Right ventricle myocardium superior (tissue), 1 donor: Measurements from ENCODE around the gene CDH6. TPM values are rescaled to one million over a fixed set of nuclear protein-coding genes. Genes with fewer than 3 reads are reported as not detected.
A peak's percentile ranks its signal among the peaks of the same experiment; 100 is the strongest.

Experiments used
- ATAC-seq: fragments of 200-7000 bp; cut with Tn5 transposase; one replicate; pipeline ENCODE4 v1.9.1; 2020; ENCODE audit warnings: mild to moderate bottlenecking; ENCODE audit not compliant: poor library complexity
- DNase-seq: peaks from one replicate; pipeline ENCODE4 v3.0.0-alpha.2; 2020
- intact Hi-C: fragments of 100-400 bp; cut with DNase I; formaldehyde crosslinking; loops from one replicate; pipeline ENCODE4 v1.11.2; 2022
- total RNA-seq: library from RNA; stranded (reverse); fragmentation: NEBNext Ultra II Directional; extraction: Animal tissue kit (Norgen Biotek cat#: 25700); gene quantifications from one replicate; pipeline ENCODE4 v1.2.1, GENCODE V29; 2021
- donor health status: DM: no; HTN: yes; CAD: no; lungs with severe emphysema.

CDH6 gene
- total RNA-seq, 1 donor from 2014 or later: 3.1 TPM

GRCh38 chr5:31194468-31194813, 955 bp downstream of the CDH6 start:
- ATAC-seq (peak; percentile 32), DNase-seq (no peak)
- intact Hi-C loops: no loop called here

GRCh38 chr5:31194892-31195555, 1.5 kb downstream of the CDH6 start:
- ATAC-seq (no peak), DNase-seq (no peak)
- intact Hi-C loops: no loop called here

- DNase-seq (no peak), ATAC-seq (no peak)
- intact Hi-C loops: no loop called here
These were observed 2.8 kb downstream of the CDH6 start for GRCh38 chr5:31196309-31196708.

- no peak for ATAC-seq
- intact Hi-C loops: no loop called here
- no peak for DNase-seq
These were observed 3.7 kb downstream of the CDH6 start for GRCh38 chr5:31197183-31197582.

GRCh38 chr5:31204958-31205357, 11.5 kb downstream of the CDH6 start:
- no peak for DNase-seq
- ATAC-seq: no peak
- intact Hi-C loops: no loop called here

- intact Hi-C loops: no loop called here
These were observed 14.6 kb downstream of the CDH6 start for GRCh38 chr5:31208043-31208442.

GRCh38 chr5:31209334-31209733, 15.8 kb downstream of the CDH6 start:
- intact Hi-C loops: no loop called here
- ATAC-seq: no peak

More at GRCh38 chr5:31208043-31208442, 14.6 kb downstream of the CDH6 start:
- DNase-seq (no peak), ATAC-seq (no peak)

GRCh38 chr5:31211098-31211497, 17.6 kb downstream of the CDH6 start:
- DNase-seq (no peak), ATAC-seq (no peak)
- intact Hi-C loops: no loop called here

More at GRCh38 chr5:31209334-31209733, 15.8 kb downstream of the CDH6 start:
- no peak for DNase-seq

GRCh38 chr5:31213257-31213656, 19.8 kb downstream of the CDH6 start:
- ATAC-seq: no peak
- intact Hi-C loops: no loop called here
- no peak for DNase-seq

- ATAC-seq (peak; percentile 22), DNase-seq (no peak)
- intact Hi-C loops: no loop called here
These were observed 20.2 kb downstream of the CDH6 start for GRCh38 chr5:31213705-31214121.

GRCh38 chr5:31214229-31214628, 20.7 kb downstream of the CDH6 start:
- ATAC-seq: no peak
- no peak for DNase-seq
- intact Hi-C loops: no loop called here

GRCh38 chr5:31215236-31215635, 21.8 kb downstream of the CDH6 start:
- intact Hi-C loops: no loop called here
- no peak for DNase-seq
- ATAC-seq: no peak

- DNase-seq: no peak
- no peak for ATAC-seq
- intact Hi-C loops: no loop called here
These were observed 24.0 kb downstream of the CDH6 start for GRCh38 chr5:31217446-31217845.

GRCh38 chr5:31218978-31219377, 25.5 kb downstream of the CDH6 start:
- ATAC-seq (no peak), DNase-seq (no peak)
- intact Hi-C loops: no loop called here

GRCh38 chr5:31221001-31221400, 27.5 kb downstream of the CDH6 start:
- no peak for DNase-seq
- peak; percentile 73 for ATAC-seq
- intact Hi-C loops: no loop called here

- DNase-seq (no peak), ATAC-seq (no peak)
- intact Hi-C loops: no loop called here
These were observed 31.6 kb downstream of the CDH6 start for GRCh38 chr5:31225118-31225517.

GRCh38 chr5:31225613-31226012, 32.1 kb downstream of the CDH6 start:
- intact Hi-C loops: no loop called here
- ATAC-seq: no peak
- DNase-seq: no peak

GRCh38 chr5:31226651-31227050, 33.2 kb downstream of the CDH6 start:
- ATAC-seq (no peak), DNase-seq (no peak)
- intact Hi-C loops: no loop called here

- intact Hi-C loops: no loop called here
- ATAC-seq: peak; percentile 49
- DNase-seq: no peak
These were observed 35.8 kb downstream of the CDH6 start for GRCh38 chr5:31229266-31229665.

- no peak for DNase-seq
- intact Hi-C loops: loop anchor here (10.0 kb wide), 1 partner anchor 827 kb away; no protein-coding TSS in a partner anchor
- no peak for ATAC-seq
These were observed 37.8 kb downstream of the CDH6 start for GRCh38 chr5:31231177-31231838.
